ENCODE results near the gene GPR157.

The GPR157 gene

GRCh38 chr1:9128520-9129265, at the start of gene GPR157:
Gene GPR157, minus strand, starts transcription at chr1:9129102. Its CDS starts 75 bp downstream, at chr1:9129027.
- peak within 1 kb of the TSS; percentile 51 to 61 for H3K4me3 ChIP-seq (replicated peaks in 1 of 2; ENCODE audit: low read depth in 2 of 2, low read length in 2 of 2)
- TF ChIP-seq CTCF (IDR thresholded peaks at IDR 0.05; ENCODE audit: low read depth, low read length), result no peak
- DNase-seq (ENCODE audit: low read depth in 2 of 2), result peak; percentile 82 to 89

GRCh38 chr1:9174762-9175161, 45.9 kb upstream of the GPR157 start:
- no peak overlapping the region for H3K4me3 ChIP-seq (replicated peaks in 1 of 2; ENCODE audit: low read depth in 2 of 2, low read length in 2 of 2)
- no peak for TF ChIP-seq CTCF (IDR thresholded peaks at IDR 0.05; ENCODE audit: low read depth, low read length)
- no peak for DNase-seq (ENCODE audit: low read depth in 2 of 2)

GRCh38 chr1:9174243-9174642, 45.3 kb upstream of the GPR157 start:
- TF ChIP-seq CTCF (IDR thresholded peaks at IDR 0.05; ENCODE audit: low read depth, low read length), result no peak
- H3K4me3 ChIP-seq (replicated peaks in 1 of 2; ENCODE audit: low read depth in 2 of 2, low read length in 2 of 2), result no peak overlapping the region

GRCh38 chr1:9169601-9170137, 40.8 kb upstream of the GPR157 start:
- no peak overlapping the region for H3K4me3 ChIP-seq (replicated peaks in 1 of 2; ENCODE audit: low read depth in 2 of 2, low read length in 2 of 2)
- no peak for TF ChIP-seq CTCF (IDR thresholded peaks at IDR 0.05; ENCODE audit: low read depth, low read length)
- DNase-seq (ENCODE audit: low read depth in 2 of 2), result peak in 1 of 2 donors; percentile 51

More at GRCh38 chr1:9174243-9174642, 45.3 kb upstream of the GPR157 start:
- DNase-seq (ENCODE audit: low read depth in 2 of 2), result peak in 1 of 2 donors; percentile 45

GRCh38 chr1:9167638-9168037, 38.7 kb upstream of the GPR157 start:
- no peak overlapping the region for H3K4me3 ChIP-seq (replicated peaks in 1 of 2; ENCODE audit: low read depth in 2 of 2, low read length in 2 of 2)
- no peak for DNase-seq (ENCODE audit: low read depth in 2 of 2)
- no peak for TF ChIP-seq CTCF (IDR thresholded peaks at IDR 0.05; ENCODE audit: low read depth, low read length)

GRCh38 chr1:9166289-9167235, 37.7 kb upstream of the GPR157 start:
- TF ChIP-seq CTCF (IDR thresholded peaks at IDR 0.05; ENCODE audit: low read depth, low read length), result no peak
- peak; percentile 42 to 67 for DNase-seq (ENCODE audit: low read depth in 2 of 2)
- H3K4me3 ChIP-seq (replicated peaks in 1 of 2; ENCODE audit: low read depth in 2 of 2, low read length in 2 of 2), result no peak overlapping the region
